Measurements from ENCODE around the gene COL6A5.

GRCh38 chr3:130459944-130460343 lies 114.5 kb downstream of the COL6A5 start:
- TF ChIP-seq POLR2A (IDR thresholded peaks at IDR 0.05), result no peak
- TF ChIP-seq, protein P1, sequence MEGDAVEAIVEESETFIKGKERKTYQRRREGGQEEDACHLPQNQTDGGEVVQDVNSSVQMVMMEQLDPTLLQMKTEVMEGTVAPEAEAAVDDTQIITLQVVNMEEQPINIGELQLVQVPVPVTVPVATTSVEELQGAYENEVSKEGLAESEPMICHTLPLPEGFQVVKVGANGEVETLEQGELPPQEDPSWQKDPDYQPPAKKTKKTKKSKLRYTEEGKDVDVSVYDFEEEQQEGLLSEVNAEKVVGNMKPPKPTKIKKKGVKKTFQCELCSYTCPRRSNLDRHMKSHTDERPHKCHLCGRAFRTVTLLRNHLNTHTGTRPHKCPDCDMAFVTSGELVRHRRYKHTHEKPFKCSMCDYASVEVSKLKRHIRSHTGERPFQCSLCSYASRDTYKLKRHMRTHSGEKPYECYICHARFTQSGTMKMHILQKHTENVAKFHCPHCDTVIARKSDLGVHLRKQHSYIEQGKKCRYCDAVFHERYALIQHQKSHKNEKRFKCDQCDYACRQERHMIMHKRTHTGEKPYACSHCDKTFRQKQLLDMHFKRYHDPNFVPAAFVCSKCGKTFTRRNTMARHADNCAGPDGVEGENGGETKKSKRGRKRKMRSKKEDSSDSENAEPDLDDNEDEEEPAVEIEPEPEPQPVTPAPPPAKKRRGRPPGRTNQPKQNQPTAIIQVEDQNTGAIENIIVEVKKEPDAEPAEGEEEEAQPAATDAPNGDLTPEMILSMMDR (IDR thresholded peaks at IDR 0.05), result no peak

Data from lower leg skin (tissue), 3 donors.